SU-DHL-6 (cell line): ENCODE data around the gene MCUR1.

Source experiments
- CTCF ChIP-seq: fragments of 200-600 bp; sonication (generic); IDR thresholded peaks from one replicate; pipeline ENCODE4 v1.5.1; 2017; ENCODE audit warnings: antibody characterized with exemption, mild to moderate bottlenecking, low read length, moderate library complexity; ENCODE audit not compliant: insufficient read depth, poor library complexity, severe bottlenecking
- EZH2phosphoT487 ChIP-seq: fragments of 200-600 bp; sonication (generic), shearing (Covaris generic); conservative IDR thresholded peaks from 2 replicates; pipeline ENCODE4 v1.6.1; 2018; ENCODE audit warnings: mild to moderate bottlenecking, antibody characterized with exemption, low read length, moderate library complexity, mixed read lengths

DNA sequence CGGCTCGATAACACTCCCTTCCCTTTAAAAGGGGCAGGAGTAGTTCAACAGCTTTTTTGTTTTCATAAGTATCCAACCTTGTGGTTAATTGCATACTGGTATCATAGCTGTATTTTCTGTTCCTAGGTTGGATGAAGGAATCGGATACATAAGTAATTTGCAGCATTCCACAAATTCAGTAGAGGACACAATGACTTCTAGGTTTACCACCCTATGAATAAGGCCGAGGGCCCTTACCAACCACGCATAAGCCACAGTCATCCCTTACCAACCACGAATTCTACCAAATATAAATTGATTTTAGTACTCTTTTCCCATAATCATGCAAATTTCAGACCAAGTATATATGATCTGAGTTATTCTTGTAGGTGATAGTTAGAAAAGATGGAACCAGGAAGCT lies 36.3 kb downstream of the MCUR1 start:
- TF ChIP-seq CTCF (no peak), EZH2phosphoT487 (no peak)
